HG02884 (cell line): ENCODE results near the gene PRKCQ.

Source experiments
- ATAC-seq: cut with Tn5 transposase; IDR thresholded peaks from one replicate; pipeline ENCODE4 v1.9.1; 2021; ENCODE audit warnings: mild to moderate bottlenecking, moderate library complexity; ENCODE audit not compliant: unreplicated experiment

The PRKCQ gene

GRCh38 chr10:6528198-6528950 is 51.7 kb downstream of the PRKCQ start:
- ATAC-seq = no peak

GRCh38 chr10:6525599-6526165 is 54.4 kb downstream of the PRKCQ start:
- no peak for ATAC-seq

GRCh38 chr10:6522230-6522629 is 57.8 kb downstream of the PRKCQ start:
- no peak for ATAC-seq

GRCh38 chr10:6520138-6520537 is 59.9 kb downstream of the PRKCQ start:
- ATAC-seq = no peak

GRCh38 chr10:6518791-6519429 is 61.2 kb downstream of the PRKCQ start:
- no peak for ATAC-seq

- ATAC-seq = no peak
Observed at GRCh38 chr10:6516929-6517284, 63.2 kb downstream of the PRKCQ start.

- no peak for ATAC-seq
Observed at GRCh38 chr10:6516281-6516928, 63.7 kb downstream of the PRKCQ start.

GRCh38 chr10:6514844-6515780 is 65.0 kb downstream of the PRKCQ start:
- ATAC-seq = no peak

- ATAC-seq = no peak
Observed at GRCh38 chr10:6514180-6514579, 65.9 kb downstream of the PRKCQ start.

GRCh38 chr10:6513476-6513875 is 66.6 kb downstream of the PRKCQ start:
- no peak for ATAC-seq

GRCh38 chr10:6512182-6512581 is 67.9 kb downstream of the PRKCQ start:
- ATAC-seq = no peak

GRCh38 chr10:6511347-6511746 is 68.7 kb downstream of the PRKCQ start:
- ATAC-seq = no peak

- peak; percentile 90 for ATAC-seq
Observed at GRCh38 chr10:6507311-6507710, 72.8 kb downstream of the PRKCQ start.

GRCh38 chr10:6505300-6505699 is 74.8 kb downstream of the PRKCQ start:
- ATAC-seq = no peak

- no peak for ATAC-seq
Observed at GRCh38 chr10:6504296-6504695, 75.8 kb downstream of the PRKCQ start.

- ATAC-seq = no peak
Observed at GRCh38 chr10:6503171-6503570, 76.9 kb downstream of the PRKCQ start.

- no peak for ATAC-seq
Observed at GRCh38 chr10:6501931-6502330, 78.1 kb downstream of the PRKCQ start.

GRCh38 chr10:6499974-6500373 is 80.1 kb downstream of the PRKCQ start:
- no peak for ATAC-seq

GRCh38 chr10:6498771-6499170 is 81.3 kb downstream of the PRKCQ start:
- ATAC-seq = no peak

- no peak for ATAC-seq
Observed at GRCh38 chr10:6497620-6498019, 82.5 kb downstream of the PRKCQ start.
